Posterior vena cava (tissue), 2 donors: ENCODE data around the gene SKAP2. TPM values are rescaled to one million over a fixed set of nuclear protein-coding genes. Genes with fewer than 3 reads are reported as not detected.

ENCODE experiments used
- DNase-seq: peaks from one replicate; pipeline ENCODE4 v3.0.0-alpha.2; 2020; ENCODE audit warnings: low spot score
- intact Hi-C, 2 donors: fragments of 100-400 bp; cut with DNase I; formaldehyde crosslinking; loops; one replicate each; pipeline versions ENCODE4 v1.14.1 to v1.14.2; 2022 to 2023
- total RNA-seq, 2 donors: library from RNA; stranded (reverse); fragmentation: NEBNext Ultra II Directional; extraction: Animal tissue kit (Norgen Biotek cat#: 25700); gene quantifications; one replicate each; pipeline ENCODE4 v1.2.1, GENCODE V29; 2021
- donor health status: DM: yes; HTN: yes; CAD: no.
- donor health status: DM: yes; HTN: yes; CAD: no.

Gene SKAP2
- total RNA-seq, 2 donors from 2014 or later, result 40.9 to 48.8 TPM

GRCh38 chr7:26681819-26682418 lies 182.5 kb downstream of the SKAP2 start:
- DNase-seq, result no peak
- intact Hi-C loops, result no loop called here

- no peak for DNase-seq
- intact Hi-C loops, result no loop called here
These were observed 183.8 kb downstream of the SKAP2 start for GRCh38 chr7:26680587-26680986.

GRCh38 chr7:26675143-26675887 lies 189.1 kb downstream of the SKAP2 start:
- intact Hi-C loops, result no loop called here
- no peak for DNase-seq

GRCh38 chr7:26673858-26674257 lies 190.5 kb downstream of the SKAP2 start:
- intact Hi-C loops, result no loop called here

GRCh38 chr7:26673271-26673670 lies 191.1 kb downstream of the SKAP2 start:
- intact Hi-C loops, result no loop called here
- DNase-seq, result no peak

More at GRCh38 chr7:26673858-26674257, 190.5 kb downstream of the SKAP2 start:
- no peak for DNase-seq

- intact Hi-C loops, result no loop called here
These were observed 193.5 kb downstream of the SKAP2 start for GRCh38 chr7:26670841-26671240.

GRCh38 chr7:26670290-26670689 lies 194.1 kb downstream of the SKAP2 start:
- intact Hi-C loops, result no loop called here
- DNase-seq, result no peak

More at GRCh38 chr7:26670841-26671240, 193.5 kb downstream of the SKAP2 start:
- no peak for DNase-seq

- intact Hi-C loops, result loop anchor here (5.0 to 10.0 kb wide), 2 partner anchors 323 to 774 kb away; no protein-coding TSS in a partner anchor
- DNase-seq, result no peak
These were observed 195.6 kb downstream of the SKAP2 start for GRCh38 chr7:26668821-26669220.

- intact Hi-C loops, result loop anchor here (5.0 to 10.0 kb wide), 2 partner anchors 325 to 773 kb away; no protein-coding TSS in a partner anchor
- DNase-seq, result no peak
These were observed 196.8 kb downstream of the SKAP2 start for GRCh38 chr7:26667514-26668133.

- no peak for DNase-seq
- intact Hi-C loops, result loop anchor here (5.0 to 10.0 kb wide), 2 partner anchors 327 to 770 kb away; no protein-coding TSS in a partner anchor
These were observed 199.5 kb downstream of the SKAP2 start for GRCh38 chr7:26664735-26665416.

- DNase-seq, result no peak
- intact Hi-C loops, result loop anchor here in 1 of 2 donors (10.0 kb wide), 1 partner anchor 769 kb away; no protein-coding TSS in a partner anchor
These were observed 200.1 kb downstream of the SKAP2 start for GRCh38 chr7:26664274-26664673.

GRCh38 chr7:26663874-26664273 lies 200.5 kb downstream of the SKAP2 start:
- intact Hi-C loops, result loop anchor here in 1 of 2 donors (10.0 kb wide), 1 partner anchor 769 kb away; no protein-coding TSS in a partner anchor
- no peak for DNase-seq

- intact Hi-C loops, result loop anchor here in 1 of 2 donors (10.0 kb wide), 1 partner anchor 768 kb away; no protein-coding TSS in a partner anchor
These were observed 201.7 kb downstream of the SKAP2 start for GRCh38 chr7:26662646-26663045.

GRCh38 chr7:26659121-26659520 lies 205.3 kb downstream of the SKAP2 start:
- no peak for DNase-seq
- intact Hi-C loops, result no loop called here

More at GRCh38 chr7:26662646-26663045, 201.7 kb downstream of the SKAP2 start:
- DNase-seq, result no peak

GRCh38 chr7:26658389-26659084 lies 205.9 kb downstream of the SKAP2 start:
- intact Hi-C loops, result no loop called here
- DNase-seq, result no peak

GRCh38 chr7:26657686-26658388 lies 206.6 kb downstream of the SKAP2 start:
- intact Hi-C loops, result no loop called here
- no peak for DNase-seq

- intact Hi-C loops, result no loop called here
- no peak for DNase-seq
These were observed 207.2 kb downstream of the SKAP2 start for GRCh38 chr7:26657206-26657641.

GRCh38 chr7:26656735-26657134 lies 207.7 kb downstream of the SKAP2 start:
- intact Hi-C loops, result no loop called here
- DNase-seq, result no peak
